ENCODE results near the gene ACOT11. TPM values are rescaled to one million over a fixed set of nuclear protein-coding genes. Genes with fewer than 3 reads are reported as not detected.

Gene ACOT11
- polyA plus RNA-seq (2013, experiment 1 of 2), result 2.0 TPM
- polyA plus RNA-seq (2013, experiment 2 of 2), result 3.0 TPM

DNA sequence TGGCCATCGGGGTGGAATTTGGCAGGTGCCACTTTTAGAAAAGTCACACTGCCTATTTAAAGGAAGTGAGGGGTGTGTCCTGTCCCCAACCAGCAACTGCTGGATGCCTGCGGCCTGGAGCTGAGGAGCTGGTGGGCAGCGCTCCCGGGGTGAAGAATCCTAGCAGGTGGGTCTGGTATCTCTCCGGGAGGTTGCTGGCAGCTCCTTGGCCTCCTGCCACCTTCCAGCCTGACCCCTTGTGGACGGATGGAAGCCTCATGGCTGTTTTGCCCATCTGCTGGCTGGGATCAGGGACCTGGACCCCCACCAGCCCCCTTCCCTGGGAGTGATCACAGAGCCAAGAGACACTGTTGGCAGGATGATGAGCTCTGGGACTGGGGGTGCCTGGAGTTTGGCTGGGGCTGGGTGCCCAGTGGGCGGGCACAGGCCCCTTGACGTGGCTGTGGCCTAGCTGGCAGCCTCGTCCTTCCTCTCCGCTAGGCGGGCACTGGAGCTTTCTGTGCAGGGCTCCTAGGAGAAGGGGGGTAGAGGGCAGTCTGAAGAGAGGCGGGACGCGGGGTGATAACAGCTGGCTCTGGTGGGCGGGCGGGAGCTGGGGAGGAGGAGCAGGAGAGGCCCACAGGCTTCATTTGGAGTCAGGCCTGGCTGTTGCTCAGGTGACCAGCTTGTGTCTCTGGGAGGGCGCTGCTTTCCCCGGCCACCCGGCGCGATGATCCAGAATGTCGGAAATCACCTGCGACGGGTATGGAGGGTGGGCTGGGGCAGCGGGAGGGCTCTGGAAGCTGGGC, at the start of gene ACOT11:
TSS of gene ACOT11 (plus strand) at position 628 of the 788 bp plus-strand sequence. CDS start at position 710, 82 bp downstream.
- WGBS, result 78% methylated on average over 25 of the region's 25 CpGs
- peaks cover 9% of the 10 kb centered on the region for H3K4me1 ChIP-seq (ENCODE audit: insufficient read depth, low read length)

DNA sequence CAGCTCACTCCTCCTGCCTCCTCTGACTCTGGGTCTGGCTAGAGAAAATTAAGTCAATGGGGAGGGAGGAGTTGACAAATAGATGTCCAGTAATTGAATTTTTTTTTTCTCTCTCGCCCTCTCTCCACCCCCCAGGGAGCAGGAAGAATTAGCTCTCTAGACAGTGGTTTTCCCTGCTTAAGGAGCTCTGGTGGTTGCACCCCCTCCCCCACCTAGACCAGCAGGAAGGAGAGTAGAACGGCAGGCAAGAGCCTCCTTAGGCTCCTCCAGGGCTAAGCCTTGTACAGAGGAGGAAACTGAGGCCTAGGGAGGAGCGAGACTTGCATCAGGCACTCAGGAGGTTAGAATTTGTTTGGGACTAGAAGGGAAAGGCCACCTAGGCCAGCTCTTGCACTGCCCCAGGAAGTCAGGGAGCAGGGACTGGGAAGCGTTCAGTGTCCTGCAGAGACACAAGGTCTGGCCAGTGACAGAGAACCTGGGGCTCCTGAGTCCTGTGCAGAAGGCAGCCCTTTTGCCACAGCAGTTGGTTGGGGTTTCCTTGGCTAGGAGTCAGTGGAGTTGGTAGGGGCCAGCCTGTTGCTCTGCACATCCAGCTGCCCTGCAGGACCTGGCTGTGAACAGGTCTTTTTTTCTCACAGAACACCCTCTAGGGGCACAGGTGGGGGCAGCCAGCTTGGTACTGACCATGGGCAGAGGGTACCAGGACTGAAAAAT, 49.5 kb upstream of the ACOT11 start:
- peaks cover 20% of the 10 kb centered on the region for H3K4me1 ChIP-seq (ENCODE audit: insufficient read depth, low read length)
- 44% methylated on average over 4 of the region's 4 CpGs for WGBS
- no peak overlapping the region for H3K27ac ChIP-seq (ENCODE audit: low read depth, low read length)
- H3K27me3 ChIP-seq (ENCODE audit: insufficient read depth, low read length), result peaks cover 16% of the 10 kb centered on the region
- no peaks in the 10 kb centered on the region for H3K9me3 ChIP-seq (ENCODE audit: insufficient read depth, low read depth, low read length)
- no peak overlapping the region for H3K9ac ChIP-seq (ENCODE audit: low read depth, low read length)
- H3K36me3 ChIP-seq (ENCODE audit: insufficient read depth, low read length), result no peaks in the 10 kb centered on the region
- peak overlapping the region; percentile 56 for H3K4me3 ChIP-seq (ENCODE audit: low read length)

More for the DNA sequence above, at the start of gene ACOT11:
- H3K9me3 ChIP-seq (ENCODE audit: insufficient read depth, low read depth, low read length), result no peaks in the 10 kb centered on the region
- H3K9ac ChIP-seq (ENCODE audit: low read depth, low read length), result no peak within 1 kb of the TSS
- no peaks in the 10 kb centered on the region for H3K36me3 ChIP-seq (ENCODE audit: insufficient read depth, low read length)
- H3K27me3 ChIP-seq (ENCODE audit: insufficient read depth, low read length), result no peaks in the 10 kb centered on the region
- no peak within 1 kb of the TSS for H3K4me3 ChIP-seq (ENCODE audit: low read length)
- H3K27ac ChIP-seq (ENCODE audit: low read depth, low read length), result no peak within 1 kb of the TSS

- Histone ChIP-seq H3K9ac (ENCODE audit: low read depth, low read length) (no peak overlapping the region), H3K4me1 (ENCODE audit: insufficient read depth, low read length) (peaks cover 20% of the 10 kb centered on the region)
Observed at GRCh38 chr1:54499097-54499359, 49.0 kb upstream of the ACOT11 start.

GRCh38 chr1:54499360-54500106, 48.5 kb upstream of the ACOT11 start:
- Histone ChIP-seq H3K27me3 (ENCODE audit: insufficient read depth, low read length) (peaks cover 16% of the 10 kb centered on the region), H3K36me3 (ENCODE audit: insufficient read depth, low read length) (no peaks in the 10 kb centered on the region), H3K9me3 (ENCODE audit: insufficient read depth, low read depth, low read length) (no peaks in the 10 kb centered on the region), H3K4me1 (ENCODE audit: insufficient read depth, low read length) (peaks cover 20% of the 10 kb centered on the region), H3K4me3 (ENCODE audit: low read length) (peak overlapping the region; percentile 56), H3K9ac (ENCODE audit: low read depth, low read length) (peak overlapping the region; percentile 24; the same call in 1 of the 2 replicates), H3K27ac (ENCODE audit: low read depth, low read length) (no peak overlapping the region)
- WGBS, result 2% methylated on average over 50 of the region's 50 CpGs

More at GRCh38 chr1:54499097-54499359, 49.0 kb upstream of the ACOT11 start:
- Histone ChIP-seq H3K27ac (ENCODE audit: low read depth, low read length) (no peak overlapping the region), H3K9me3 (ENCODE audit: insufficient read depth, low read depth, low read length) (no peaks in the 10 kb centered on the region), H3K36me3 (ENCODE audit: insufficient read depth, low read length) (no peaks in the 10 kb centered on the region), H3K4me3 (ENCODE audit: low read length) (peak overlapping the region; percentile 56), H3K27me3 (ENCODE audit: insufficient read depth, low read length) (peaks cover 16% of the 10 kb centered on the region)
- WGBS, result 19% methylated on average over 9 of the region's 9 CpGs

- H3K4me1 ChIP-seq (ENCODE audit: insufficient read depth, low read length), result peaks cover 20% of the 10 kb centered on the region
- peaks cover 16% of the 10 kb centered on the region for H3K27me3 ChIP-seq (ENCODE audit: insufficient read depth, low read length)
- 34% methylated on average over 10 of the region's 10 CpGs for WGBS
- H3K9me3 ChIP-seq (ENCODE audit: insufficient read depth, low read depth, low read length), result no peaks in the 10 kb centered on the region
- H3K36me3 ChIP-seq (ENCODE audit: insufficient read depth, low read length), result no peaks in the 10 kb centered on the region
- no peak overlapping the region for H3K27ac ChIP-seq (ENCODE audit: low read depth, low read length)
- 0 out of 2 replicates have a peak overlapping the region, but pooled peaks have one; percentile 24 for H3K9ac ChIP-seq (ENCODE audit: low read depth, low read length)
- peak overlapping the region; percentile 56 for H3K4me3 ChIP-seq (ENCODE audit: low read length)
Observed at GRCh38 chr1:54500107-54500431, 48.0 kb upstream of the ACOT11 start.

DNA sequence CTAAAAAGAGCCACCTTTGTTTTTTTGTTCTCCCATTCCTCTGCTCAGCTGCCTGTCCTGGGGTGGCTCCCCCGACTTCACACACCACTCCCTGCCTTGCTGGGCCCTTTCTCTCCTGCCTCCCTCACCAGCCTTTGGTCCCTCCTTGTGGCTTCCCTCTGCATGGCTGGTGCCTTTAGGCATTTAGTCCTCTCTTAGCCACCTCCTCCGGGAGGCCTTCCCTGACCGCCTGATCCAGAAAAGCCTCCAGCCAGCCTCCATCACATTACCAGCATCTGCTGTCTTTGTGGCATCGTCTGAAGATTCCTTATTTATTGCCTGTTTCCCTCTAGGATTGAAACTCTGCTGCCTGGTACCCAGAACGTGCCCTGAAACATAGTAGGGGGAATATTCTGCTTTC, 46.2 kb upstream of the ACOT11 start:
- no peak overlapping the region for H3K27ac ChIP-seq (ENCODE audit: low read depth, low read length)
- peaks cover 16% of the 10 kb centered on the region for H3K27me3 ChIP-seq (ENCODE audit: insufficient read depth, low read length)
- H3K9ac ChIP-seq (ENCODE audit: low read depth, low read length), result no peak overlapping the region
- WGBS, result 80% methylated on average over 5 of the region's 5 CpGs
- H3K4me1 ChIP-seq (ENCODE audit: insufficient read depth, low read length), result peaks cover 20% of the 10 kb centered on the region
- no peak overlapping the region for H3K4me3 ChIP-seq (ENCODE audit: low read length)
- no peaks in the 10 kb centered on the region for H3K9me3 ChIP-seq (ENCODE audit: insufficient read depth, low read depth, low read length)
- no peaks in the 10 kb centered on the region for H3K36me3 ChIP-seq (ENCODE audit: insufficient read depth, low read length)

GRCh38 chr1:54502342-54502741, 45.7 kb upstream of the ACOT11 start:
- 91% methylated on average over 5 of the region's 5 CpGs for WGBS
- Histone ChIP-seq H3K27ac (ENCODE audit: low read depth, low read length) (no peak overlapping the region), H3K36me3 (ENCODE audit: insufficient read depth, low read length) (no peaks in the 10 kb centered on the region), H3K4me1 (ENCODE audit: insufficient read depth, low read length) (peaks cover 20% of the 10 kb centered on the region), H3K9me3 (ENCODE audit: insufficient read depth, low read depth, low read length) (no peaks in the 10 kb centered on the region), H3K4me3 (ENCODE audit: low read length) (no peak overlapping the region), H3K27me3 (ENCODE audit: insufficient read depth, low read length) (peaks cover 16% of the 10 kb centered on the region), H3K9ac (ENCODE audit: low read depth, low read length) (no peak overlapping the region)

DNA sequence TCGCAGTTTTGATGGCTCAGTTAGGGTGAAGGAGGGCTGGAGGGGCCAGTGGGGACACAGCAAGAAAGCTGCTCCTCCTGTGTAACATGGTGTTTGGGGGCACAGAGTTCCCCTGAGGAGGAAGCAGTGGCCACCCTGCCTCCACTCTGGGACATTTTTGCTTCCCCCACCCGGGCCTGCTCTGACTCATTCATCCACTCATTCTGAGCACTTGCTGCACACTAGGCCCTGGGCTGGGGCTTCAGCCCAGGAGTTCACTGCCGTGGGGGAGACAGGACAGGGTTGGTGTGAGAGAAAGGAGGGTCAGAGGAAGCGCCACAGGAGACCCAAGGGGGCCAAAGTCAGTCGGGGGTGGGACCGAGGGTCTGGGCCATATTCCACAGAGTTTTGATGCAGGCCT, 41.4 kb upstream of the ACOT11 start:
- Histone ChIP-seq H3K4me1 (ENCODE audit: insufficient read depth, low read length) (peaks cover 5% of the 10 kb centered on the region), H3K9ac (ENCODE audit: low read depth, low read length) (no peak overlapping the region), H3K36me3 (ENCODE audit: insufficient read depth, low read length) (no peaks in the 10 kb centered on the region), H3K9me3 (ENCODE audit: insufficient read depth, low read depth, low read length) (no peaks in the 10 kb centered on the region), H3K27ac (ENCODE audit: low read depth, low read length) (no peak overlapping the region), H3K27me3 (ENCODE audit: insufficient read depth, low read length) (no peaks in the 10 kb centered on the region), H3K4me3 (ENCODE audit: low read length) (no peak overlapping the region)
- WGBS, result 75% methylated on average over 6 of the region's 6 CpGs

GRCh38 chr1:54507033-54507870, 40.8 kb upstream of the ACOT11 start:
- no peak overlapping the region for H3K9ac ChIP-seq (ENCODE audit: low read depth, low read length)
- H3K4me1 ChIP-seq (ENCODE audit: insufficient read depth, low read length), result peaks cover 5% of the 10 kb centered on the region
- no peaks in the 10 kb centered on the region for H3K9me3 ChIP-seq (ENCODE audit: insufficient read depth, low read depth, low read length)
- H3K27me3 ChIP-seq (ENCODE audit: insufficient read depth, low read length), result no peaks in the 10 kb centered on the region
- no peak overlapping the region for H3K4me3 ChIP-seq (ENCODE audit: low read length)
- H3K36me3 ChIP-seq (ENCODE audit: insufficient read depth, low read length), result no peaks in the 10 kb centered on the region
- H3K27ac ChIP-seq (ENCODE audit: low read depth, low read length), result no peak overlapping the region
- 89% methylated on average over 16 of the region's 17 CpGs for WGBS

DNA sequence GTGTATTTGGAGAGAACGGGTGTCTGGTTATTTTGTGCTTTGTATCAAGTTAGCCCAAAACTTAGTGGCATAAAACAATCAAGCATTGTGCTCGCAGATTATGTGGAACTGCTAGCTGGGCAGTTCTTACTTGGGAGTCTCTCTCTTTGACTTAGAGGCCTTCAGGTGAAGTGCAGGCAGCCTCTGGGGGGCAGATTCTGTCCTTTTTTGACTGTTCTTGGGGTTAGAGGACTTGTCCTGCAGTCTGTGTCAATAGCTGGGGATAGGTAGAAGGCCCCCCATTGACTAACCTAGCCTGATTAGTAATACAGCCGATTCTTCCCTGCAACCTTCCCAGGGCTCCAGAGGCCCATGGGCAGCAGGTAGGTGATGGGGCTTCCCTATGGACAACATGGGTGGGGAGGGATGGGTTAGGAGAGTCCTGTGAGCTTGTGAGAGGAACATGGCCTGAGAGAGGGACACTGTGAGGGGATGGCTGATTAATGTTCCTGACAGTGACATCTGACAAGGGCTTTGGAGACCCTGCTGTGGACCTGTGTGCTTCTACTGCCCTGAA, 37.2 kb upstream of the ACOT11 start:
- no peaks in the 10 kb centered on the region for H3K36me3 ChIP-seq (ENCODE audit: insufficient read depth, low read length)
- no peaks in the 10 kb centered on the region for H3K9me3 ChIP-seq (ENCODE audit: insufficient read depth, low read depth, low read length)
- H3K4me3 ChIP-seq (ENCODE audit: low read length), result no peak overlapping the region
- no peaks in the 10 kb centered on the region; the same call in 1 of the 2 replicates for H3K4me1 ChIP-seq (ENCODE audit: insufficient read depth, low read length)
- H3K27me3 ChIP-seq (ENCODE audit: insufficient read depth, low read length), result no peaks in the 10 kb centered on the region
- H3K9ac ChIP-seq (ENCODE audit: low read depth, low read length), result no peak overlapping the region
- no peak overlapping the region for H3K27ac ChIP-seq (ENCODE audit: low read depth, low read length)
- 90% methylated on average over 3 of the region's 3 CpGs for WGBS

All from HUES64 (cell line).